Colonic mucosa (tissue), 4 donors: ENCODE measurements around the gene SLCO3A1. TPM values are rescaled to one million over a fixed set of nuclear protein-coding genes. Genes with fewer than 3 reads are reported as not detected.

Experiments used
- DNase-seq: peaks from one replicate; pipeline ENCODE4 v3.0.0-alpha.2; 2020
- H3K27ac ChIP-seq: fragments of 200-600 bp; one replicate; pipeline ENCODE4 v1.8.0; 2021
- H3K27me3 ChIP-seq: fragments of 200-600 bp; one replicate; pipeline ENCODE4 v1.8.0; 2021
- H3K36me3 ChIP-seq: fragments of 200-600 bp; one replicate; pipeline ENCODE4 v1.8.0; 2021
- H3K4me1 ChIP-seq: fragments of 200-600 bp; one replicate; pipeline ENCODE4 v1.8.0; 2021; ENCODE audit warnings: mild to moderate bottlenecking
- H3K4me3 ChIP-seq: fragments of 200-600 bp; one replicate; pipeline ENCODE4 v1.8.0; 2021
- H3K9ac ChIP-seq, 2 donors: one replicate each; pipeline ENCODE4 v1.7.0; 2013; ENCODE audit warnings: control low read depth in 2 of 2, low read depth in 2 of 2, low read length in 2 of 2
- H3K9me3 ChIP-seq: fragments of 200-600 bp; one replicate; pipeline ENCODE4 v1.8.0; 2021
- CTCF ChIP-seq: fragments of 200-600 bp; IDR thresholded peaks from one replicate; pipeline ENCODE4 v1.8.0; 2022; ENCODE audit warnings: antibody characterized with exemption, mild to moderate bottlenecking
- intact Hi-C: fragments of 100-400 bp; cut with DNase I; formaldehyde crosslinking; loops from one replicate; pipeline ENCODE4 v1.14.1; 2022
- total RNA-seq, 2 donors: library from RNA; stranded (reverse); fragmentation: NEBNext Ultra II Directional in 1 of 2; extraction: Animal tissue kit (Norgen Biotek cat#: 25700) in 1 of 2; gene quantifications; one replicate each; pipeline ENCODE4 v1.2.1, GENCODE V29; 2021
- donor health status: healthy.
- donor health status: DM: no; HTN: no; CAD: no.
- donor health status: DM: no; HTN: no; CAD: no.

The SLCO3A1 gene
- total RNA-seq, 2 donors from 2014 or later: 11.4 to 24.6 TPM

GRCh38 chr15:92100301-92100700, 246.8 kb downstream of the SLCO3A1 start:
- H3K4me3 ChIP-seq: no peak overlapping the region
- intact Hi-C loops: no loop called here
- TF ChIP-seq CTCF: no peak
- no peak overlapping the region for H3K27ac ChIP-seq
- no peak overlapping the region for H3K9ac ChIP-seq
- no peaks in the 10 kb centered on the region for H3K36me3 ChIP-seq
- H3K4me1 ChIP-seq: no peaks in the 10 kb centered on the region
- DNase-seq: no peak
- H3K27me3 ChIP-seq: no peaks in the 10 kb centered on the region
- H3K9me3 ChIP-seq: no peaks in the 10 kb centered on the region

DNA sequence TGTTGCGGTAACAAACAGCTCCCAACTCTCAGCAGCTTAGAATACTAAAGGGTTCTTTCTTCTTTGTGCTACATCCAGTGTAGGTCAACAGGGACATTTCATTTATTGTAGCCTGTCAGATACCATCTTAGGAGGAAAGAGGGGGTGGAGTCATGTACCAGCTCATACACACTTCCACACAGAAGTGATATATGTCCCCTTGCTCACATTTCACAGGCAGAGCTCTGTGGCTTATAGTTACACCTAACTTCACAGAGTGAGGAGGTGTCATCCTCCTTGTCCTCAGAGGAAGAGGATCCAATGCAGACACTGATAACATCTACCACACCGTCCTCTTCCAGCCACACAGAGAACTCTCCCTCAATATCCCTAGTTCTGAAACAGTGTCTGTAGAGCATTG, 247.2 kb downstream of the SLCO3A1 start:
- H3K9ac ChIP-seq: no peak overlapping the region
- H3K9me3 ChIP-seq: no peaks in the 10 kb centered on the region
- no peak for TF ChIP-seq CTCF
- no peak overlapping the region for H3K4me3 ChIP-seq
- intact Hi-C loops: no loop called here
- no peaks in the 10 kb centered on the region for H3K4me1 ChIP-seq
- no peaks in the 10 kb centered on the region for H3K36me3 ChIP-seq
- no peaks in the 10 kb centered on the region for H3K27me3 ChIP-seq
- no peak overlapping the region for H3K27ac ChIP-seq
- no peak for DNase-seq

DNA sequence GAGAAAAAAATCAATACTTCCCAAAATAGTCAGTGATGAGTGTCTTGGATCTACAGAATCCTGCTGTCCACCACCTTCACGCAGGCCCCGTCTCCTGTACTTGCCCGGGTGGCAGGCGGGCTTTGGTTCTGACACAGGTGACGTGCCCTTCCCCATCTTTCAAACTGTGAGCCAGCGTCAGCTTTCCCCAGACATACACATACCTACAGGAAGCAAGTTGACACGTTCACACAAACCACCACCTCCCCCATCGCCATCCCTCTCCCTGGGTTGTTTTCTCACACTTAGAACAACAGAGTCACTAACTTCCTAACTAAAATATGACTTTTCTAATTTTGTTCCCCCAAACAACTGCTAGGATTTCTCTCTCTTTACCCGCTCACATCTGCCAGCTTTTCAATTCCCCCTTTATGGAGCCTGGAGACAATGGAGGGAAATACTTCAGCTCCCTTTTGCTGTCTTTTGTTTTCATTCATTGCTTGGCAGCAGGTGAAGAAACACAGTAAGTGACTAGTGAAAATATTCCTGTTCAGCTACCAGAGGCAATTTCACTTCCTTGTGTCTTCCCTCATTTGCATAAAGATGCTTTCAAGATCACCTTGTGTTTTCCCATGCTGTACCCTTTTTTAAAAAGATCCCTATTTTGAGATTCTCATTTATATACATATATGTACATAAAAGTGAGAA, 248.3 kb downstream of the SLCO3A1 start:
- Histone ChIP-seq H3K27ac (no peak overlapping the region), H3K4me3 (no peak overlapping the region), H3K9ac (no peak overlapping the region), H3K36me3 (no peaks in the 10 kb centered on the region), H3K27me3 (no peaks in the 10 kb centered on the region), H3K9me3 (no peaks in the 10 kb centered on the region), H3K4me1 (no peaks in the 10 kb centered on the region)
- intact Hi-C loops: no loop called here
- DNase-seq: no peak
- TF ChIP-seq CTCF: no peak

DNA sequence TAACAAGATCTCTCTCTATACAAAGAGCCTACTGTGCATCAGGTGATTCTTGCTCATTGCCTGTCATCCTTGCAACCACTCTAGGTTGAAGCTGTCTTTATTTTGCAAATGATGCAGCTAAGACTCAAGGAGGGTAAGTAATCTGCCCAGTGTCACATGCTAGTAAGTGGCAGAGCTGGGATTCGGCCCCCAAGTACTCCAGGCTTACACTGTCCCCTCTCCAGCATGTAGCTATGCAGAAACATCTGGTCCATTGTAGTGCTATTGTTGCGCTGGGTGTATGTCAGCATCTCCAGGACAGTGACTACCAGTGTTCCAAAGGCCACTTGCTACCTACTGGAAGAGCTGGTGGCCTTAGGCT, 248.9 kb downstream of the SLCO3A1 start:
- Histone ChIP-seq H3K27ac (no peak overlapping the region), H3K9me3 (no peaks in the 10 kb centered on the region), H3K27me3 (no peaks in the 10 kb centered on the region), H3K9ac (no peak overlapping the region), H3K36me3 (no peaks in the 10 kb centered on the region), H3K4me3 (no peak overlapping the region), H3K4me1 (no peaks in the 10 kb centered on the region)
- no peak for DNase-seq
- no peak for TF ChIP-seq CTCF
- intact Hi-C loops: no loop called here

DNA sequence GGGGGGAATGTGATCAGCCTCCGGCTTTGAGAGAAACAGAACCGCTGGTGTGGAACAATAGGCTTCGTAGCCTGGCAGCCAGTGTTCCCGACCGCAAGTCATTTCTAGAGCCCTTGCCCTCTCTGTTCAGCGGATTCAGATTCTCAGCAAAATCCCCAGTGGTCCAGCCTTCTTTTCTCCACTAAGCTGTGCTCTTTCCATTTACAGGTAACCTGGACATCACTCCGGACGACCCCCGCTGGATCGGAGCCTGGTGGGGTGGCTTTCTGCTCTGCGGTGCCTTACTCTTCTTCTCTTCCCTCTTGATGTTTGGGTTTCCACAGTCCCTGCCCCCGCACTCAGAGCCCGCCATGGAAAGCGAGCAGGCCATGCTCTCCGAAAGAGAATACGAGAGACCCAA, 250.6 kb downstream of the SLCO3A1 start:
- intact Hi-C loops: no loop called here
- Histone ChIP-seq H3K27ac (no peak overlapping the region), H3K9me3 (no peaks in the 10 kb centered on the region), H3K36me3 (no peaks in the 10 kb centered on the region), H3K4me3 (no peak overlapping the region), H3K27me3 (no peaks in the 10 kb centered on the region), H3K9ac (no peak overlapping the region), H3K4me1 (no peaks in the 10 kb centered on the region)
- TF ChIP-seq CTCF: no peak
- DNase-seq: no peak
